Activated naive CD8-positive, alpha-beta T cell treated with anti-CD3 and anti-CD28 coated beads, Interleukin-2, amount 10 ng/mL, durations not matched to agents 7 days and 5 days (primary cell): ENCODE data around the gene AP1G2. TPM values are rescaled to one million over a fixed set of nuclear protein-coding genes. Genes with fewer than 3 reads are reported as not detected.
A peak's percentile ranks its signal among the peaks of the same experiment; 100 is the strongest.

Experiments used
- ATAC-seq: fragments of 150-1000 bp; cut with Tn5 transposase; one replicate; pipeline ENCODE4 v1.10.0; 2021; ENCODE audit warnings: low read depth, moderate library complexity
- POLR2A ChIA-PET: fragments of 350-600 bp; sonication (Branson Sonifier 250); formaldehyde crosslinking; loops from one replicate; lab custom pipeline; 2021; ENCODE audit warnings: antibody characterized with exemption; lab: Charles Lee
- DNase-seq: peaks from one replicate; pipeline ENCODE4 v3.0.0; 2021
- H3K27ac Mint-ChIP-seq: one replicate; pipeline ENCODE4 v1.8.0; 2022; ENCODE audit warnings: mild to moderate bottlenecking, mixed read lengths
- H3K27me3 Mint-ChIP-seq: one replicate; pipeline ENCODE4 v1.8.0; 2022; ENCODE audit warnings: mild to moderate bottlenecking, moderate library complexity, mixed read lengths
- H3K36me3 Mint-ChIP-seq: one replicate; pipeline ENCODE4 v1.8.0; 2021; ENCODE audit warnings: mild to moderate bottlenecking, mixed read lengths
- H3K4me1 Mint-ChIP-seq: one replicate; pipeline ENCODE4 v1.8.0; 2021; ENCODE audit warnings: mixed read lengths
- H3K4me3 Mint-ChIP-seq: one replicate; pipeline ENCODE4 v1.8.0; 2022; ENCODE audit warnings: mild to moderate bottlenecking, moderate library complexity, mixed read lengths
- H3K9me3 Mint-ChIP-seq: one replicate; pipeline ENCODE4 v1.8.0; 2021; ENCODE audit warnings: mixed read lengths
- total RNA-seq, 2 experiments: library from RNA; stranded (reverse); gene quantifications; one replicate each; pipeline ENCODE4 v1.2.3, GENCODE V29; 2021

The AP1G2 gene
- total RNA-seq, 2 experiments from 2014 or later: 335 to 389 TPM

GRCh38 chr14:23564181-23564812, 3.3 kb downstream of the AP1G2 start:
- POLR2A ChIA-PET: interaction anchor here (1.4 kb wide), 1 partner anchor 85 kb away, joined by 7 read pairs; no protein-coding TSS in a partner anchor
- Mint-ChIP-seq H3K27me3 (no peaks in the 10 kb centered on the region), H3K36me3 (peaks cover 26% of the 10 kb centered on the region), H3K27ac (no peak overlapping the region), H3K9me3 (no peaks in the 10 kb centered on the region), H3K4me3 (no peak overlapping the region), H3K4me1 (peaks cover 31% of the 10 kb centered on the region)
- DNase-seq: no peak
- ATAC-seq: no peak

- Mint-ChIP-seq H3K4me3 (no peak overlapping the region), H3K4me1 (peaks cover 27% of the 10 kb centered on the region), H3K27ac (no peak overlapping the region), H3K27me3 (no peaks in the 10 kb centered on the region), H3K9me3 (no peaks in the 10 kb centered on the region), H3K36me3 (peaks cover 26% of the 10 kb centered on the region)
- POLR2A ChIA-PET: interaction anchor here (1.4 kb wide), 1 partner anchor 85 kb away, joined by 7 read pairs; no protein-coding TSS in a partner anchor
- ATAC-seq: no peak
- no peak for DNase-seq
Measured at GRCh38 chr14:23563473-23564180, 4.0 kb downstream of the AP1G2 start.

GRCh38 chr14:23562822-23563472, 4.6 kb downstream of the AP1G2 start:
- ATAC-seq (no peak), DNase-seq (no peak)
- Mint-ChIP-seq H3K4me3 (no peak overlapping the region), H3K27me3 (no peaks in the 10 kb centered on the region), H3K36me3 (peaks cover 26% of the 10 kb centered on the region), H3K4me1 (peaks cover 24% of the 10 kb centered on the region), H3K9me3 (no peaks in the 10 kb centered on the region), H3K27ac (peak overlapping the region; percentile 24)
- POLR2A ChIA-PET: interaction anchor here (1.4 kb wide), 1 partner anchor 84 kb away, joined by 7 read pairs; no protein-coding TSS in a partner anchor

GRCh38 chr14:23561873-23562821, 5.4 kb downstream of the AP1G2 start:
- H3K9me3 Mint-ChIP-seq: no peaks in the 10 kb centered on the region
- peaks cover 23% of the 10 kb centered on the region for H3K36me3 Mint-ChIP-seq
- H3K27me3 Mint-ChIP-seq: no peaks in the 10 kb centered on the region
- POLR2A ChIA-PET: interaction anchor here (1.7 kb wide), 1 partner anchor 84 kb away, joined by 7 read pairs; no protein-coding TSS in a partner anchor
- no peak for DNase-seq
- no peak overlapping the region for H3K27ac Mint-ChIP-seq
- H3K4me1 Mint-ChIP-seq: peaks cover 25% of the 10 kb centered on the region
- no peak overlapping the region for H3K4me3 Mint-ChIP-seq
- ATAC-seq: no peak

- Mint-ChIP-seq H3K4me1 (peaks cover 28% of the 10 kb centered on the region), H3K27me3 (no peaks in the 10 kb centered on the region), H3K4me3 (no peak overlapping the region), H3K9me3 (no peaks in the 10 kb centered on the region), H3K36me3 (peaks cover 23% of the 10 kb centered on the region), H3K27ac (no peak overlapping the region)
- POLR2A ChIA-PET: interaction anchor here (0.7 to 1.7 kb wide), 2 partner anchors 83 to 384 kb away, joined by 4 to 7 read pairs; no protein-coding TSS in a partner anchor
- DNase-seq (no peak), ATAC-seq (no peak)
Measured at GRCh38 chr14:23561259-23561658, 6.3 kb downstream of the AP1G2 start.

GRCh38 chr14:23559926-23560520, 7.6 kb downstream of the AP1G2 start:
- no peaks in the 10 kb centered on the region for H3K27me3 Mint-ChIP-seq
- H3K36me3 Mint-ChIP-seq: peaks cover 23% of the 10 kb centered on the region
- DNase-seq (no peak), ATAC-seq (no peak)
- H3K4me1 Mint-ChIP-seq: peaks cover 32% of the 10 kb centered on the region
- no peak overlapping the region for H3K4me3 Mint-ChIP-seq
- H3K9me3 Mint-ChIP-seq: no peaks in the 10 kb centered on the region
- POLR2A ChIA-PET: interaction anchor here (1.2 to 1.7 kb wide), 3 partner anchors 7 to 82 kb away, joined by 3 to 11 read pairs (median 7); partner anchors contain the start of gene AP1G2
- no peak overlapping the region for H3K27ac Mint-ChIP-seq

- ATAC-seq (no peak), DNase-seq (peak; percentile 78)
- Mint-ChIP-seq H3K36me3 (peaks cover 21% of the 10 kb centered on the region), H3K27me3 (no peaks in the 10 kb centered on the region), H3K9me3 (no peaks in the 10 kb centered on the region), H3K4me3 (no peak overlapping the region), H3K27ac (no peak overlapping the region), H3K4me1 (peaks cover 35% of the 10 kb centered on the region)
- POLR2A ChIA-PET: interaction anchor here (1.2 to 1.7 kb wide), 2 partner anchors 8 to 81 kb away, joined by 3 to 11 read pairs; partner anchors contain the start of gene AP1G2
Measured at GRCh38 chr14:23559010-23559925, 8.3 kb downstream of the AP1G2 start.

GRCh38 chr14:23558346-23559009, 9.1 kb downstream of the AP1G2 start:
- H3K27me3 Mint-ChIP-seq: no peaks in the 10 kb centered on the region
- peaks cover 35% of the 10 kb centered on the region for H3K4me1 Mint-ChIP-seq
- no peak overlapping the region for H3K4me3 Mint-ChIP-seq
- H3K27ac Mint-ChIP-seq: peak overlapping the region; percentile 26
- ATAC-seq (no peak), DNase-seq (no peak)
- H3K9me3 Mint-ChIP-seq: no peaks in the 10 kb centered on the region
- H3K36me3 Mint-ChIP-seq: peaks cover 17% of the 10 kb centered on the region
- POLR2A ChIA-PET: interaction anchor here (1.2 to 2.4 kb wide), 3 partner anchors 9 to 80 kb away, joined by 3 to 15 read pairs (median 11); partner anchors contain the start of gene AP1G2

- no peaks in the 10 kb centered on the region for H3K9me3 Mint-ChIP-seq
- H3K27ac Mint-ChIP-seq: peak overlapping the region; percentile 83
- DNase-seq: no peak
- peaks cover 34% of the 10 kb centered on the region for H3K4me1 Mint-ChIP-seq
- no peaks in the 10 kb centered on the region for H3K27me3 Mint-ChIP-seq
- no peak for ATAC-seq
- H3K4me3 Mint-ChIP-seq: peak overlapping the region; percentile 95
- peaks cover 17% of the 10 kb centered on the region for H3K36me3 Mint-ChIP-seq
- POLR2A ChIA-PET: interaction anchor here (1.7 to 2.4 kb wide), 2 partner anchors 9 to 80 kb away, joined by 11 to 15 read pairs; partner anchors contain the start of gene AP1G2
Measured at GRCh38 chr14:23557946-23558345, 9.6 kb downstream of the AP1G2 start.

GRCh38 chr14:23557521-23557920, 10.1 kb downstream of the AP1G2 start:
- no peak for ATAC-seq
- no peaks in the 10 kb centered on the region for H3K27me3 Mint-ChIP-seq
- H3K4me3 Mint-ChIP-seq: peak overlapping the region; percentile 95
- peaks cover 32% of the 10 kb centered on the region for H3K4me1 Mint-ChIP-seq
- POLR2A ChIA-PET: interaction anchor here (0.8 to 2.4 kb wide), 3 partner anchors 10 to 576 kb away, joined by 3 to 15 read pairs (median 4); partner anchors contain the start of gene AP1G2
- peak overlapping the region; percentile 83 for H3K27ac Mint-ChIP-seq
- peaks cover 15% of the 10 kb centered on the region for H3K36me3 Mint-ChIP-seq
- DNase-seq: no peak
- no peaks in the 10 kb centered on the region for H3K9me3 Mint-ChIP-seq
